Activated B cell treated with CpG ODN at 0.5 μM for 24 hours (primary cell): ENCODE data around the gene MYOM3. TPM values are rescaled to one million over a fixed set of nuclear protein-coding genes. Genes with fewer than 3 reads are reported as not detected.

Experiments
- ATAC-seq: fragments of 200-7000 bp; cut with Tn5 transposase; one replicate; pipeline ENCODE4 v1.10.0; 2021; ENCODE audit warnings: low read depth, mild to moderate bottlenecking, moderate library complexity
- CTCF ChIA-PET: fragments of 350-600 bp; sonication (Branson Sonifier 250); formaldehyde crosslinking; loops from one replicate; lab custom pipeline; 2021; ENCODE audit warnings: antibody characterized with exemption; lab: Charles Lee
- POLR2A ChIA-PET: fragments of 350-600 bp; sonication (Branson Sonifier 250); formaldehyde crosslinking; loops from one replicate; lab custom pipeline; 2021; ENCODE audit warnings: antibody characterized with exemption; lab: Charles Lee
- DNase-seq: peaks from one replicate; pipeline ENCODE4 v3.0.0; 2022
- H3K27ac Mint-ChIP-seq: one replicate; pipeline ENCODE4 v1.8.0; 2020; ENCODE audit warnings: mixed read lengths
- H3K27me3 Mint-ChIP-seq: one replicate; pipeline ENCODE4 v1.8.0; 2021; ENCODE audit warnings: mixed read lengths
- H3K36me3 Mint-ChIP-seq: one replicate; pipeline ENCODE4 v1.8.0; 2021; ENCODE audit warnings: low read depth, mixed read lengths
- H3K4me1 Mint-ChIP-seq: one replicate; pipeline ENCODE4 v1.8.0; 2021; ENCODE audit warnings: mixed read lengths
- H3K4me3 Mint-ChIP-seq: one replicate; pipeline ENCODE4 v1.8.0; 2020; ENCODE audit warnings: mild to moderate bottlenecking, mixed read lengths
- H3K9me3 Mint-ChIP-seq: one replicate; pipeline ENCODE4 v1.8.0; 2020; ENCODE audit warnings: mixed read lengths
- intact Hi-C: fragments of 100-400 bp; cut with micrococcal nuclease; formaldehyde crosslinking; loops from one replicate; pipeline ENCODE4 v1.15.1; 2024
- total RNA-seq: library from RNA; stranded (reverse); gene quantifications from 2 replicates; pipeline ENCODE4 v1.2.3, GENCODE V29; 2022
- TF ChIP-seq, protein P1 (sequence below): fragments of 200-600 bp; IDR thresholded peaks from one replicate; pipeline ENCODE4 v1.8.0; 2022; ENCODE audit warnings: antibody characterized with exemption, mild to moderate bottlenecking

Gene MYOM3
- total RNA-seq, 1 donor from 2014 or later = not detected

GRCh38 chr1:24151175-24151533 lies 39.2 kb upstream of the MYOM3 start:
- H3K27ac Mint-ChIP-seq = peak overlapping the region; percentile 20
- peak overlapping the region; percentile 74 for H3K4me3 Mint-ChIP-seq
- TF ChIP-seq, protein P1, sequence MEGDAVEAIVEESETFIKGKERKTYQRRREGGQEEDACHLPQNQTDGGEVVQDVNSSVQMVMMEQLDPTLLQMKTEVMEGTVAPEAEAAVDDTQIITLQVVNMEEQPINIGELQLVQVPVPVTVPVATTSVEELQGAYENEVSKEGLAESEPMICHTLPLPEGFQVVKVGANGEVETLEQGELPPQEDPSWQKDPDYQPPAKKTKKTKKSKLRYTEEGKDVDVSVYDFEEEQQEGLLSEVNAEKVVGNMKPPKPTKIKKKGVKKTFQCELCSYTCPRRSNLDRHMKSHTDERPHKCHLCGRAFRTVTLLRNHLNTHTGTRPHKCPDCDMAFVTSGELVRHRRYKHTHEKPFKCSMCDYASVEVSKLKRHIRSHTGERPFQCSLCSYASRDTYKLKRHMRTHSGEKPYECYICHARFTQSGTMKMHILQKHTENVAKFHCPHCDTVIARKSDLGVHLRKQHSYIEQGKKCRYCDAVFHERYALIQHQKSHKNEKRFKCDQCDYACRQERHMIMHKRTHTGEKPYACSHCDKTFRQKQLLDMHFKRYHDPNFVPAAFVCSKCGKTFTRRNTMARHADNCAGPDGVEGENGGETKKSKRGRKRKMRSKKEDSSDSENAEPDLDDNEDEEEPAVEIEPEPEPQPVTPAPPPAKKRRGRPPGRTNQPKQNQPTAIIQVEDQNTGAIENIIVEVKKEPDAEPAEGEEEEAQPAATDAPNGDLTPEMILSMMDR = no peak
- H3K9me3 Mint-ChIP-seq = no peaks in the 10 kb centered on the region
- DNase-seq (no peak), ATAC-seq (no peak)
- peaks cover 31% of the 10 kb centered on the region for H3K4me1 Mint-ChIP-seq
- intact Hi-C loops = loop anchor here (2.0 kb wide), 3 partner anchors 80 to 492 kb away; partner anchors contain the start of gene SRRM1
- peaks cover 3% of the 10 kb centered on the region for H3K27me3 Mint-ChIP-seq
- H3K36me3 Mint-ChIP-seq = peaks cover 12% of the 10 kb centered on the region
- POLR2A ChIA-PET = interaction anchor here (1.1 to 7.3 kb wide), 3 partner anchors 37 to 241 kb away, joined by 13 to 96 read pairs (median 50); partner anchors contain the start of gene IFNLR1
- CTCF ChIA-PET = interaction anchor here (0.7 to 9.6 kb wide), 10 partner anchors 13 to 242 kb away, joined by 3 to 243 read pairs (median 12); partner anchors contain the start of gene IFNLR1

GRCh38 chr1:24150234-24151174 lies 38.6 kb upstream of the MYOM3 start:
- ChIA-PET POLR2A (interaction anchor here (0.6 to 7.3 kb wide), 9 partner anchors 11 to 263 kb away, joined by 3 to 96 read pairs (median 4); partner anchors contain the start of genes IFNLR1 and STPG1), CTCF (interaction anchor here (0.5 to 9.6 kb wide), 32 partner anchors 10 to 680 kb away, joined by 3 to 243 read pairs (median 4); partner anchors contain the start of genes IFNLR1, NIPAL3 and STPG1)
- peaks cover 7% of the 10 kb centered on the region for H3K36me3 Mint-ChIP-seq

DNA sequence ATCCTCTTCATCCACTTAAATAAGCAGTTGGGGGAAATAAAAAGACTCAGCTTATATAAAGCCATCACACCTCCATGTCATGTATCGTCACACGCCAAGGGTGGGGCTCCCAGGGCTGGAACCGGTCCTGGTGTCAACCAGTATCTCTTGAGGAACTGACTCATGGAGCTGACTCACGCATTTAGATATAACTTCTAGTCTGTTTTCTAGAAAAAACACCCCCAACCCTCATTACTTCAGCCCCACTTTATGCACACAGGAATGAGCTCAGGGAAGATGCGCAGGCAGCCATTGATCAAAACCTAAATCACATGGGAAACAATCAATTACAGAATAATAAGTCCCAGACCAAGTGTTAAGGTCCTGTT lies 37.9 kb upstream of the MYOM3 start:
- TF ChIP-seq, protein P1 = no peak
- no peaks in the 10 kb centered on the region for H3K9me3 Mint-ChIP-seq
- peaks cover 3% of the 10 kb centered on the region for H3K27me3 Mint-ChIP-seq
- intact Hi-C loops = loop anchor here (1.0 to 2.0 kb wide), 7 partner anchors 41 to 493 kb away; partner anchors contain the start of gene SRRM1
- no peak overlapping the region for H3K27ac Mint-ChIP-seq
- peaks cover 2% of the 10 kb centered on the region for H3K36me3 Mint-ChIP-seq
- CTCF ChIA-PET = interaction anchor here (0.6 to 9.6 kb wide), 31 partner anchors 10 to 680 kb away, joined by 3 to 243 read pairs (median 4); partner anchors contain the start of genes IFNLR1 and STPG1
- ATAC-seq (no peak), DNase-seq (no peak)
- peaks cover 21% of the 10 kb centered on the region for H3K4me1 Mint-ChIP-seq
- H3K4me3 Mint-ChIP-seq = no peak overlapping the region
- POLR2A ChIA-PET = interaction anchor here (0.6 to 7.3 kb wide), 10 partner anchors 12 to 263 kb away, joined by 3 to 96 read pairs (median 4); partner anchors contain the start of genes IFNLR1 and STPG1

More at GRCh38 chr1:24150234-24151174, 38.6 kb upstream of the MYOM3 start:
- ATAC-seq (peak; percentile 98), DNase-seq (peak; percentile 89)
- TF ChIP-seq, protein P1 = no peak
- H3K4me3 Mint-ChIP-seq = peak overlapping the region; percentile 74
- intact Hi-C loops = loop anchor here (1.0 to 2.0 kb wide), 7 partner anchors 41 to 492 kb away; partner anchors contain the start of gene SRRM1
- H3K9me3 Mint-ChIP-seq = no peaks in the 10 kb centered on the region
- H3K27ac Mint-ChIP-seq = peak overlapping the region; percentile 20
- peaks cover 3% of the 10 kb centered on the region for H3K27me3 Mint-ChIP-seq
- peaks cover 27% of the 10 kb centered on the region for H3K4me1 Mint-ChIP-seq

DNA sequence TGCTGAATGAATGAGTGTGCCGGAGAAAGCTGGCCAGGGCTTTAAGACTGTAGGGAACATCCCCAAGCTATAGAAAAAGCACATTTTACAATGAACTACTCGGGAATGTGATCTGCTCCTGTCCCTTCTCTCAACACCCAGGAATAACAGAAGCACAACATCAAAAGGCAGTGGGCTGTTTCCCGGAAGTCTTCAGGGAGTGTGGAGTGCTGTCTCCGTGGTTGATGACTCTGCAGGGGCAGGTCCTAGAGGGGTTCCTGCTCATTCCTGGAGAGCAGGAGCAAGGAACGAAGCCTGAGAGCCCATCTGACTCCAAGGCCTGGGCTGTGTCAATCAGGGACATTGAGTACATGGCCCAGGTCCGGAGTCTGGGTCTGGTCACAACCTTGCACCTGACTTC lies 35.9 kb upstream of the MYOM3 start:
- ChIA-PET POLR2A (no interaction called here), CTCF (interaction anchor here (0.8 to 9.6 kb wide), 3 partner anchors 52 to 245 kb away, joined by 3 to 243 read pairs (median 135); no protein-coding TSS in a partner anchor)
- Mint-ChIP-seq H3K4me1 (peaks cover 21% of the 10 kb centered on the region), H3K36me3 (no peaks in the 10 kb centered on the region), H3K4me3 (no peak overlapping the region), H3K27ac (no peak overlapping the region), H3K9me3 (no peaks in the 10 kb centered on the region), H3K27me3 (peaks cover 9% of the 10 kb centered on the region)
- TF ChIP-seq, protein P1 = no peak
- intact Hi-C loops = no loop called here
- DNase-seq (no peak), ATAC-seq (no peak)
